ENCODE data around the gene TMUB1.

The TMUB1 gene

GRCh38 chr7:151118108-151119054 lies 35.1 kb upstream of the TMUB1 start:
- no peaks in the 10 kb centered on the region for H3K36me3 ChIP-seq (ENCODE audit: insufficient read depth, low read length)
- H3K79me2 ChIP-seq (ENCODE audit: insufficient read depth, low read length) = no peaks in the 10 kb centered on the region
- no peak overlapping the region for H3K27ac ChIP-seq (ENCODE audit: low read depth, low read length, poor library complexity, severe bottlenecking)
- H4K20me1 ChIP-seq (ENCODE audit: insufficient read depth, low read length) = no peaks in the 10 kb centered on the region
- TF ChIP-seq EZH2 (IDR thresholded peaks at IDR 0.05; ENCODE audit: borderline replicate concordance, low read length) = no peak
- no peak for TF ChIP-seq CTCF (IDR thresholded peaks at IDR 0.05; ENCODE audit: low read length)
- H3K4me2 ChIP-seq (ENCODE audit: low read length) = peak overlapping the region; percentile 5; the same call in 1 of the 2 replicates
- H3K4me1 ChIP-seq (ENCODE audit: insufficient read depth, low read length, severe bottlenecking) = peaks cover 9% of the 10 kb centered on the region
- no peaks in the 10 kb centered on the region for H3K9me2 ChIP-seq (ENCODE audit: low read depth, low read length)
- H3F3A ChIP-seq (ENCODE audit: insufficient read depth, low read length) = no peaks in the 10 kb centered on the region
- no peak overlapping the region for H3K9ac ChIP-seq (ENCODE audit: low read length)
- no peak overlapping the region for H2AFZ ChIP-seq (ENCODE audit: low read length)
- H3K27me3 ChIP-seq (ENCODE audit: insufficient read depth, low read length) = no peaks in the 10 kb centered on the region
- H3K9me3 ChIP-seq (ENCODE audit: low read length) = no peaks in the 10 kb centered on the region
- H3K4me3 ChIP-seq (ENCODE audit: low read depth, low read length, poor library complexity, severe bottlenecking) = no peak overlapping the region

- Histone ChIP-seq H3K4me1 (ENCODE audit: insufficient read depth, low read length, severe bottlenecking) (peaks cover 9% of the 10 kb centered on the region), H3K27ac (ENCODE audit: low read depth, low read length, poor library complexity, severe bottlenecking) (no peak overlapping the region), H3K36me3 (ENCODE audit: insufficient read depth, low read length) (no peaks in the 10 kb centered on the region), H4K20me1 (ENCODE audit: insufficient read depth, low read length) (no peaks in the 10 kb centered on the region), H3K4me3 (ENCODE audit: low read depth, low read length, poor library complexity, severe bottlenecking) (peak overlapping the region; percentile 14), H3K79me2 (ENCODE audit: insufficient read depth, low read length) (no peaks in the 10 kb centered on the region), H3K27me3 (ENCODE audit: insufficient read depth, low read length) (0 out of 2 replicates have a peak, but pooled peaks cover under 1% of the 10 kb centered on the region), H3K9ac (ENCODE audit: low read length) (no peak overlapping the region), H3K9me3 (ENCODE audit: low read length) (no peaks in the 10 kb centered on the region), H3K4me2 (ENCODE audit: low read length) (peak overlapping the region; percentile 5; the same call in 1 of the 2 replicates), H3F3A (ENCODE audit: insufficient read depth, low read length) (no peaks in the 10 kb centered on the region), H3K9me2 (ENCODE audit: low read depth, low read length) (no peaks in the 10 kb centered on the region), H2AFZ (ENCODE audit: low read length) (no peak overlapping the region)
- no peak for TF ChIP-seq CTCF (IDR thresholded peaks at IDR 0.05; ENCODE audit: low read length)
- no peak for TF ChIP-seq EZH2 (IDR thresholded peaks at IDR 0.05; ENCODE audit: borderline replicate concordance, low read length)
Measured at GRCh38 chr7:151117565-151117964, 34.3 kb upstream of the TMUB1 start.

- Histone ChIP-seq H3K9me2 (ENCODE audit: low read depth, low read length) (no peaks in the 10 kb centered on the region), H3K4me2 (ENCODE audit: low read length) (peak overlapping the region; percentile 5; the same call in 1 of the 2 replicates), H3K27ac (ENCODE audit: low read depth, low read length, poor library complexity, severe bottlenecking) (no peak overlapping the region), H3K4me1 (ENCODE audit: insufficient read depth, low read length, severe bottlenecking) (peaks cover 9% of the 10 kb centered on the region), H2AFZ (ENCODE audit: low read length) (no peak overlapping the region), H3K36me3 (ENCODE audit: insufficient read depth, low read length) (no peaks in the 10 kb centered on the region), H3K4me3 (ENCODE audit: low read depth, low read length, poor library complexity, severe bottlenecking) (peak overlapping the region; percentile 14), H3F3A (ENCODE audit: insufficient read depth, low read length) (no peaks in the 10 kb centered on the region), H3K27me3 (ENCODE audit: insufficient read depth, low read length) (peaks cover 5% of the 10 kb centered on the region; the same call in 1 of the 2 replicates), H4K20me1 (ENCODE audit: insufficient read depth, low read length) (no peaks in the 10 kb centered on the region), H3K9ac (ENCODE audit: low read length) (no peak overlapping the region), H3K79me2 (ENCODE audit: insufficient read depth, low read length) (no peaks in the 10 kb centered on the region), H3K9me3 (ENCODE audit: low read length) (no peaks in the 10 kb centered on the region)
- TF ChIP-seq EZH2 (IDR thresholded peaks at IDR 0.05; ENCODE audit: borderline replicate concordance, low read length) = no peak
Measured at GRCh38 chr7:151116603-151117440, 33.5 kb upstream of the TMUB1 start.
